HG03103 (cell line): Measurements from ENCODE around the gene GPATCH2L.
A peak's percentile ranks its signal among the peaks of the same experiment; 100 is the strongest.

Experiments used
- ATAC-seq: cut with Tn5 transposase; IDR thresholded peaks from one replicate; pipeline ENCODE4 v1.9.1; 2021; ENCODE audit warnings: low read depth; ENCODE audit not compliant: unreplicated experiment

GPATCH2L gene

DNA sequence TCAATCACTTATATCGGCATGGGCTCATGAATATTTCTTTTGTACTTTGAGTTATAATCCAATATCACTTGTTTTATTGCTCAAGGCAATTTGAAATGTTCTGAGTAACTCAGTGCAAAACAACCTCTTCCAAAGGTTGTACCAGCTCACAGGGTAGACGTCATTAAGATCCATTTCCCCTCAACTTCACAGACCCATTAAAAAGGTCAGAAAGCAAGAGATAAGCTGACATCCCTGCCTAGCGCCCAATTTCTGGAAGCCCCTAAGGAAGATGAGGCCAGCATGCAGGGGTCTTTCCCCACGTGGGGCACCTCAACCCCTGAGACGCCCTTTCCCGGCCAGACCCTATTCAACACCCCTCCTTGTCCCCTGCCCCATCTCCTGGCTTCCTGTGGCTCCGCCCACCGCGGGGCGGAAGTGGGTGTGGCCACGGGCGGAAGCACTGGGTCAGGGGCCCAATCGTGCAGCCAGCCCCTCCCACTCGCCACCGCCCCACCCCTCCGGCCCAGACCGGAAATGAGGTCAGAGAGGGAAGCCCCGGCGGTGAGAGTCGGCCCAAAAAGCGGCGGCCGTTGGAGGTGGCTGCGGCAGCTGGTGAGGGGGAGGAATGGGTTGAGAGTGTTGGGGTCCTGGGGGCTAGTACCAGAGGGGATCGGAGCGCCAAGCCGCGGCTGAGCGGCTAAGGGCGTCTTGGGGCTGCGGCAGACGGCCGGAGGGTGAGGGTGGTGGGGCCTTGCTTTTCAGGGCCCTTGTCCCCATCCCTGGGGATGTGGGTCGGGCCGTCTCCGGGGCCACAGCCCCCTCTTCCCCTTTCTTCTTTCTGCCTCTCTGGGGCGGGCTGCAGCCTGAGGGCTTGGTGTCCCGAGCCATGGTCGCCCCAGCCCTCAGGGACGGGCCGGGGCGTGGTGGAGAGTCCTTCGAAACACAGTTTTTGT, at the start of gene GPATCH2L:
Gene GPATCH2L, plus strand, starts transcription at position 525 of the 935 bp plus-strand sequence. CDS start 2,442 bp downstream, outside the sequence.
- ATAC-seq = peak; percentile 92

DNA sequence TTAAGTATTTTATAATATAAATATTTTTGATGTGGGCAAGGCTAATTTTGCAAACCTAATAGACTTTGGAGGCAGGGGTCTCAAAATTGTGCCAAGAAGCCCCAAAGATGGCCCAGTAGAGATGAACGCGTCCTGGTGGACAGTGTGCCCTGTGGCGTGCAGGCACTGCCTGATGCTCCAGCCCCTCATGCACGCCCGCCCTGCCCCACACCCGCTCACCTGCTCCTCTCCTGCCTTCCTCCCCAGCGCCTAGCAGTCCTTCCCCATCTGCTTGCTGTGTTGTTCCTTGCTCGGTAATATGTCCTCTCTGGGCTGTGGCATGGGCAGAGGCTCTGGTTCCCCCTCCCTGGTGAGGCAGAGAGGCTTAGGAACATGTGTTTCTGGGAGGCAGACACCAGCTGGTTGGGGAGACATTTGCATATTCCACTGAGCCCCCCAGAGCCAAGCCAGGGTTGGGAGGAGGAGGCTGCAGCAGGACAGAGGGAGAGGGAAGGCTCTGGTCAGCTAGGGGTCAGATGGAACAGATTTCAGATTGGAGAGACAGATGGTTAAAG, 46.8 kb upstream of the GPATCH2L start:
- no peak for ATAC-seq

DNA sequence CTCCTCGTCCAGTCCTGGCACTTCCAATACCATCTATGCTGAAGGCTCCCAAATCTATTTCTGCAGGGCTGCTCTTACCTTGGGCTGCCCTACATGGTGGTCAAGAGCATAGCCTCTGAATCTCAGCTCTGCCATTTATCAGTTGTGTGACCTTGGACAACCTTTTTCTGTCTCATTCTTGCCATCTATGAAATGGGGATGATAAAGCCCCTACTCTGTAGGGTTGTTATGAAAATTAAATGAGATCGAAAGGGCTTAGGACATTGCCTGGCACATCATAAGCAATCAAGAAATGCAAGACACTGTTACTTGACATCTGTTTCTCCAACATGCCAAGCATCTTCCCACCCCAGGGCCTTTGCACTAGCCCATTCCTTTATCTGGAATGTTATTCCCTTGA, 45.5 kb upstream of the GPATCH2L start:
- no peak for ATAC-seq

DNA sequence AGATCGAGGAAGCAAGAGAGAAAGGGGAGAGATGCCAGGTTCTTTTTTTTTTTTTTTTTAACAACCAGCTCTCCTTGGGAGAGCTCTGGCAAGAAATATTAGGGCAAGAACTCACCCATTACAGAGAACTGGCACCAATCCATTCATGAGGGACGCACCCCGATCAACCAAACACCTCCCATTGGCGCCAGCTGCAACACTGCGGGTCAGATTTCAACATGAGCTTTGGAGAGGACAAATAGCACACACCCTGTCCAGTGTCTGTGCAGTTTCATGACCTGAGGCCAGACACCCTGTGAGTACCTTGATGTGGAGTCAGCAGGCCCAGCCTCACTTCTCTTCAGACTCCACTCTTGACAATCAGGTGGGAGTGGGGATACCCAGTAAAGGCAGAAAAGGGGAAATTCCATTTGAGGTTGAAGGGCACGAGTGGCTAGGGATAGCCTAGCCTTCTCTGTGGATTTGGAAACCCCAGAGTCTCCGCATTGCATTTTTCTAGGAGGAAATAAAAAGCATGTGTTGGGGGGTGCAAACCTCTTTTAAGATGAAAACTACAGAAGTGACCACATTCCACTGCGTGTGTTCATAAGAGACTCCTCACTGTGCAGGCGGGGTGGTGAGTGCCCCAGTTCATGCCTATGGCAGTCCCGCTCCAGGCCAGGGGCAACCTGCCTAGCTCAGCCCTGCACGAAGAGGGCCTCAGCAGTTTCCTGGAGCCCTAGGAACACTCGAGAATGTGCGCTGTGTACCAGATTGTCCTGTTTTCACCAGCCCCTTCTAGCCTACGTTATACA, 42.4 kb upstream of the GPATCH2L start:
- ATAC-seq = no peak

DNA sequence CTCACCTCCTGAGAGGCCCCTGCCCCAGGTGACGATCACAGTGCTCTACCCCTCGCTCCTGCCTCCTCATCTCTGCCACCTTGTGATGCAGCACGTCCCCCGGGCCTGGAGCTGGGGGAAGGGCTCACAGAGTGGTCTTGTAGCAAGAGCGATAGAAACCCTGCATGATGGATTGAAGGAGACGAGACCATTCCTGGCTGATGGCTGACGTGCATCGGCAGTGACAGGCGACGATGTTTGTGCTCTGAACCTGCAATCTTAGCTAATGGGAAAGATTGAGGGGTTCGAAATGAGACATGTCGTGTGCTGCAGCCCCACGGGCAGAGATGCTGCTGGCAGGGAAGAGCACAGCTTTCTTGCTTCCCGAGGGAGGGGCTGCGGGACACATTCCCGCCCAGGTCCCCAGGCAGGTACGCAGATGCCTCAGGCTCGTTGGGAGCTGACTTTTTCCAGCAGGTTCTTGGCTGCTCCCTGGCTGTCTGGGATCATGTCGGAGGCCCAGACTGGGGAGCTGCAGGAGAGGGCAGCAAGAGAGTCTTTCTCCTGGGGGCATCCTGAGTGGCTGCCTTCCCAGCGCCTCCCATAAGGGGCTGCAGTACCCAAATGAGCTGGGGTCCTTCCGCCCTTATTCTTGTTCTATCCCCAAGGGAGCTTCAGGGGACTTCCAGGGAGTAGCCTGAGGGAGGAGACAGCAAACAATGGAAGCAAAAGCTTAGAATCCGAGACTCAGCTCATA, 38.7 kb upstream of the GPATCH2L start:
- ATAC-seq = no peak

DNA sequence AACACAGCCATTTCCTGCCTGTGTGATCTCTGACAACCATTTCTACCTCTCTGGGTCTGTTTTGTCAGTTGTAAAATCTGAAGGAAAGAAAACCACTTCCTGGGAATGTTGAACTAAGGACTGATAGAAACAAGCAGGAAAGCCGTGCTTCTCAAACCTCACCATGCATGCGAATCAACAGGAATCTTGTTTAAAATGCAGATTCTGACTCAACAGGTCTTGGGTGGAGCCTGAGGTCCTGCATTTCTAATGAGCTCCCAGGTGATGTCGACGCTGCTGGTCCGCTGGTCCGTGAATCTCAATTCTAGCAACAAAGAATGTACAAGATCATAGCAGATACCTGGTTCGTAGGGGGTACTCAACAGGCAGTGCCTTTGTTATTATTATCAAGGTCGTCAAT, 38.0 kb upstream of the GPATCH2L start:
- ATAC-seq = no peak

DNA sequence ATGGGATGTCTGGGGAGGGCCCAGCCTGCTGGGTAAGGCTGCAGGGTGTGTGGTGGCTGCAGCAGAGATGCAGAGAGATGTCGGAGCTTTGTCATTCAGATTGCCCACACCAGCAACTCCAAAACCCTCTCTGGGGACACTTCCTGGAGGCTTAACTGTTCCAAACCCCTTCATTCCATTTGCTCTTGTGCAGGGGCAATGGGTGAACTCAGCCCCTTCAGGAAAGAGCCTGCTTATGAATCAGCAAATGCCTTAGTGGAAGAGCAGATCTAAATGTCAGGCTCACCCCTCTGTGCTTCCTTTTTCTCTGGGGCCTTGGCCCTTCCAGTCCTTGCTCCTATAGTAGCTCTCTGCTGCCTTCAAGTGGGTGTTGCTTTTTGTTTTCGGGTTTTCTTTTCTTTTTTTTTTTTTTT, 36.7 kb upstream of the GPATCH2L start:
- no peak for ATAC-seq

DNA sequence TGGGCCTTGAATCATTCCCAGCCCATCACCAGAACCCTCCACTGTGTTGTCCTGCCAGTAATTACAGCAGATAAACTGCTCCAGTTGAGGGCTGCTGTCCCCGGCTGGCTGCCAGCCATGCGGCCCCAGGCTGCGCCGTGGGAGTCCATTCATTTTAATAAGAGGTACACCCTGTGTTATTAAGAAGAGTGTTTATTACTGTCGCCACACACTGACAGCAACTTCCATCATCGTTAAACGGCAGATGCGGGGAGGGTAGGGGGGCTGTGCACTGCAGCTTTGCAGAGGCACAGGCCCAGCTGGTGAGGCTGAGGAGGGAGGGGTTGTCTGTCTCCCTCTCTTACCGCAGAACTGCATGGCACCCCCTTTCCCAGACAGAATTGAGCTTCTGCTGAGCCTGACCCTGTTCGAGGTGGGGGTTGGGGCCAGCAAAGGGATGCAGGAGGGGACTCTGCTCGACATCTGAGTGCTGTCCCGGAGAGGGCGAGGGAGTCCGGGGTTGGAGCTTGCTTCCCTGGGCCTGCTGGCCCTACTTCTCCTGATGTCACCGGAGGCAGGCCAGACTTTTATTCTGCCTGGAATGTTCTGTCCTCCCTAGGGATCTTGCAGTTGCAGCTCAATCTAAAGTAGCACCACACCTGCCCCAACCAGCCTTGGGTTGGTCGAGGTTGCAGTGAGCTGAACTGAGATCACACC, 33.8 kb upstream of the GPATCH2L start:
- ATAC-seq = no peak

DNA sequence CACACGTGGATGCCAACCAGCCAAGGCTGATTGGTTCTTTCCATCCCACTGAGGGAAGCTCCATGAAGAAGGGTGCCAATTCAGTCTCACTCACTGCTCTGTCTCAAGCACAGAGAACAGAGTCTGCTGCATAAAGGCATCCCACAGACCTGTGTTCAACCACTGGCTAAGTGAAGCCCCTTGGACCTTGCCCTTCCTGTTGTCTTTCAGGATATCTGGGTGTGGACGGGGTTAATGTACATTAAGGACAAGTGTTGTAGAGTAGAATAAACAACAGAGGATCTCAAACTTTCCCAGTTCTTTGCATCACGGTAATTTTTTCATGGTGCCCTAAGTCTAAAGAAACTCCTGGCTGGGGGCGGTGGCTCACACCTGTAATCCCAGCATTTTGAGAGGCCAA, 33.1 kb upstream of the GPATCH2L start:
- ATAC-seq = no peak

DNA sequence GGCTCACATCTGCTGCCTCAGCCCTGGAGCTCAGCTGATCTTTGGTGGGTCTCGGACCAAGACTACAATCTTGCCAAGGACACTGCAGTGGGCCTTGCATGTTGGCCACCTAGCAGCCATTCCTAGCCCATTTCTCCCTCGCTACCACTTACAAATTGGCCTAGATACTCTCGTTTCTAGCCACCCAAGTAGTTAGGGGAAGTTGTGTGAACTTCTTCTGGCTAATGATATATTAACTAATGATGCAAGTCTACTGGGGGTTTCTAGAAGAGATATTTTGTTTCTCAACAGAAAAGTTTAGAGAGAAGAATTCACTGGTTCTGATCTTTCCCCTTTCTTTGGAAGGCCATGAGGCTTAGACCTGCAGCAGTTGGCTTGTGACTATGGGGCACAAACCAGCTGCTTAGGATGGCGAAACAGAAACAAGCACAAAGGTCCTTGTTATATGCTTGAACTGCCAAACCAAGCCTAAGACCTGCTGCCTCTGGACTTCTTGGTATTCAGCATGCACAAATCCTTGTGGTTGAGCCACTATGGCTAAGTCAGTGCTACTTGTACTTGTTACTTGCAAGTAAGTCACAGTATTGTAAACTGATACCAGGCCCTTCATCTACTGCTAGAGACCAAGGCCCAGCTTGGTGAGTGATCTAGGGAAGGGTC, 30.5 kb upstream of the GPATCH2L start:
- ATAC-seq = no peak

DNA sequence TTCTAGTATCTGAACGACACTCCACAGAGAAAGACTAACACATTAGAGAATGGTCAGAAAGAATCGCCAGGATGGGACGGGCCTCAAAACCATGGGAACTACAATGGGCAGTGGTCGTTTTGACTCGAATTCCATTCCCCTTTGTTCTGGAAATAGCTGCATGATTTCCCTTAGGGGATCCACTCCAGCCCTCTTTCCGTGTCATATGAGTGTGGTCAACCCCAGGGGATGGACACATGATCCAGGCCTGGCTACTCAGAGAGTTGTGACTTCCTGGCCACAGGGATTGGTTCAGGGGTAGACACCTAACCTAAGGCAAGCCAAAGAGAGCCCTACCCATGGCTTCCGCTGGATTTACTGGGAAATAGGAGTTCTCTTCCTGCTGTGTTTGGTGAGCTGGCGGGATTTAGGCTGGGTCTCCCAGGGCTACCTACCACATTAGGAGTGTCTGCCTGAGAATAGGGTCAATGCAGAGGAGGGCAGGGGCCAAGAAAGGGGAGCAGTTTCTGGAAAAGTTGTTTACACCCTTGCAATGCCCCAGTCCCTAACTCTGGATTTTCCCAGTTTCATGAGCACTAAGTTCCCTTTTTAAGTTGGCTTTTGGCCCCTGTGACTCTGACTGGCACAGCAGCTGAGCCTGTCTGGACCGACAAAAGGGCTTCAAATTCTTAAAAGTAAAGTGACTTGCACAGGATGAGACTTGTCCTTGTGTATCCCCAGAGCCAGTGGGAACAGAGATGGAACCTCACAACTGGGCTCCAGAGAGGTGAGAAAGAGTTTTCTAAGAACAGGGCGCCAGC, 28.1 kb upstream of the GPATCH2L start:
- no peak for ATAC-seq

DNA sequence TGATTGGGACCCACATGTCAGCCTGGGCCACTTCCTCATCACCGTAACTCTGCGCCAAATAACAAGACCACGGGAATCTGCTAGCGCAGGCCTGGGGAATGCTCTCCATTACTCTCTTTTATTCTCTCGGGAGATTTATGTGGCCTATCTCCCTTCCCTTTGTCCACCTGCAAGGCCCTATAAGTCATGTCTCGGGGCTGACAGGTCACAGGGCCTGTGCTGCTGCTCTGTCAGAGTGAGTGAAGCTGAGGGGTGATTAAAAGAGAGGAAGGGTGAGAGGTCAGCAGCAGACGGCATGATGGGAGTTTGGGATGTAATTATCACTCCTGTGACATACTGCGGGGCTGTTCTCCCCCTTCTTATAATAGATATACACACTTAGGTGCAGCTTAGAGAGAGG, 26.2 kb upstream of the GPATCH2L start:
- no peak for ATAC-seq

DNA sequence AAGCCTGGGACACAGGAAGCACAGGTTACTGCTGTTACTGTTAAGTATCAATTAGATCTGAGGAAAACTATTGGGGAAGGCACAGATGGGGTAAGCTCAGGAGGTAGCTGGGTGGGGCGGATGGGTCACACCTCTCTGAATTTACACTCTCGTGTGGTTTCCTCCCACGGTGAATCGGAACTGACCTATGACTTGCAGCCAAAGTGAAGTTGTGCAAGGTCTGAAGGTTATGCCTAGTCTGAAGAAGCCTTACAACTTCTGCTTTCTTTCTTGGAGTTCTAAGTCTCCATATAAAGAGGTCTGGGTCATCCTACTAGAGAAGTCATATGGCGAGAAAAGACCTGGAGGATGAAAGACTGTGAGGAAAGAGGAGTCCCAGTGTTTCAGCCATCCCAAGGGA, 25.6 kb upstream of the GPATCH2L start:
- no peak for ATAC-seq

DNA sequence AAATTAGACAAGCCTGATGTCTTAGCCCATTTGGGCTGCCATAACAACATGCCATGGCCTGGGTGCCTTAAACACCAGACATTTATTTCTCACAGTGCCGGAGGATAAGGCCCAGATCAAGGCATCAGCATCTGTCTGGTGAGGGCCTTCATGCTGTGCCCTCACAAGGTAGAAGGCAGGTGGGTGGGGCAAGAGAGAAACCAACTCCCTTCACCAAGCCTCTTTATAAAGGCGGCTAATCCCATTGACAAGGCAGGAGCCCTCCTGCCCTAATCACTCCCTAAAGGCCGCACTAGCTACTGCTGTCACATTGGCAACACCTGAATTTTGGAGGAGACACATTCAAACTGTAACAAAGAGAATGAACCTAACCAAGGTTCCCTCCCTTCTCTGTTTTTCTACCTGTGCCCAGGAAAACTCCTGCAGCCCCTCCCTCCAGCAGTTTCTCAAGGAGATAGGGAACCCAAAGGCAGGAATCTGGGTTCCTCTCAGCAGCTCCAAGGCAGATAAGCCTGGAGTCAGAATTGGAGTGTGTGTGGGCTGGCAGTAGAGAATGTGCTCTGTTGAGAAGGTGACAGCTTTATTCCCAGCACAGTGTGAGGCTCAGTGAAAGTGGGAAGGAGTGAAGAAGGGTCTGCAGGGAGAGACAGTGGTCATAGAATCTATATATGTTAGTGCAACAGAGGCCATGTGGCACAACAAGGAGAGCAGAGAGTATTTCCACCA, 21.7 kb upstream of the GPATCH2L start:
- no peak for ATAC-seq

DNA sequence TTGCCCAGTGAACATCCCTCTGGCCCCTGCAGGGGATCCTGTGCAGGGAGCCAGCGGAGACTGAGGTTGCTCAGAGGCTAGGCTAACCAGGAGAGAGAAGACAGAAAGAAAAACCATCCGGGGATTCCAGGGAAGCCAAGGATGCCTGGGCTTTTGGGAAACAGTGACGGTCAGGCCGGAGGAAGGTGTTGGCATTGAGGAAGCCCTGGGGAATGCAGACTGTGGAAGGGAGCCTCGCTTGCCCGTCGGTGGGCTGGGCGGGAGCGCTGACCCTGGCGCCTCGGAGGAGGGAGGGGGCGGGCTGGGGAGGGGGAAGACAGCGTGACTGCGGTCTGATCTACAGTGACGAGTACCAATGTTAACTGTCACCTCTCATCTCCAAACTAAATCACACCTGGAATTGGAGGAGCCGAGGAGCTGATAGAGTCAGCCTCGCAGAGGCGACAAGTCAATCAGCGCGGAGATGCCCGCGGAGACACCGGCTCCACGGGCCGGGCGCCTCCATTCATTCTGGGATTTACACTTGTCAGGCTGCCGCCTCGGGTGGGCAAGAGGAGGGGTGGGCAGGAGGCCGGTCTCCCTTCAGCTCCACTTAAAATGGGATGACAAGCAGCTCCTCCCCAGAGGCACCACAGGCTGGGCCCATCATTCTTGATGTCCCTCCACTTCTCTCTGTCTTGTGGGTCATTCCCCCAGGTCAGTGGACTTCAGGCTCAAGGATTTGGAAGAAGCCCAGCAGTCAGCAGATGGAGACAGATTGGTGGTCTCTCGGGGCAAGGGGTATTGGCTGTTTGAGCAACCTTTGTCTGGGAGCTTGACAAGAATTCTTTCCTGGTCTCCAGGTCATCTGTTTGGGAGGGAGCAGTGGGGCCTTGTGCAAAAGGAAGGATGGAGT, 20.4 kb upstream of the GPATCH2L start:
- no peak for ATAC-seq

DNA sequence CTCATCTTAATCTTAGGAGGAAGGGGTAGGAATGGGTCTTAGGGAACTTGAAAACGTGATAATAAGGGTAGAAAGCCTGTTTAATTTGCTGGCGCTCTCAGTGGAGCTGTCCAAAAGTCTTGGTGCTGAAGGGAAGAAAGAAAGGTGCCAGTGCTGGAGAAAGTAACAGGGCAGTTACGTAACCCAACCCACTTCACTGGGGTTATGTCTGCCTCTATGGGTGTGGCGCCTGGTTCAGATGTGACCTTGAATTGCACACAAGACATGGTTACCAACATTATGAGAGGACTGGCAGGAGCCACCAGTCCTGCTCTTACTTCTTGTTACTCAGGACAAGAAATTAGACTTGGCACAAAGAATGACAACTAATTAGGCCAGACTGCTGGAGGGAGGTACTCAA, 18.6 kb upstream of the GPATCH2L start:
- ATAC-seq = no peak

DNA sequence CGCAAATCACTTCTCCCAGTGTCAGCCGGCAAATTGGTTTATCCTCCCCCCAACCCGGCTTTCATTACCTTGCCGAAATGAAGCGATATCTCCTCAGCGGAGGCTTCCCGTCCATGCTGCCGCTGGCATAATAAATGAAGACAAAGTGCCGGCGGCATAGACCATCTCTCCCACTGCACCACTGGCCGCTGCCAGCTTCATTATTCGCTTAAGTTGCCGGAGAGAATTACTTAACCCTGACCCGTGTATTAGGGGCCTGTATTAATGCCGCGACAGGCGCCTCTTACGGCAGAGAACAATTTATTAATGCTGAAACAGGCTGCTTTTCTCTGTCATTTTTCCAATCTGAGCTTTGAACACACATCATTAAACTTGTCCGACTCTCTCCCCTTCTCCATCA, 17.5 kb upstream of the GPATCH2L start:
- ATAC-seq = no peak
